HepG2 (cell line): ENCODE measurements around the gene CSNK2A1. TPM values are rescaled to one million over a fixed set of nuclear protein-coding genes. Genes with fewer than 3 reads are reported as not detected.
A peak's percentile ranks its signal among the peaks of the same experiment; 100 is the strongest.

ENCODE experiments used
- ARID2 ChIP-seq: sonication (generic); formaldehyde crosslinking; IDR thresholded peaks from 2 replicates; pipeline ENCODE4 v1.8.1; 2022; ENCODE audit warnings: mild to moderate bottlenecking, missing genetic modification reagents, borderline replicate concordance
- BHLHE40 ChIP-seq: IDR thresholded peaks from 2 replicates; pipeline ENCODE4 v1.6.1; 2011; ENCODE audit warnings: low read length, improper control_type of control experiment
- CEBPZ ChIP-seq: IDR thresholded peaks from 2 replicates; pipeline ENCODE4 v1.6.1; 2012; ENCODE audit warnings: low read length, improper control_type of control experiment
- JARID2 ChIP-seq: sonication (generic); formaldehyde crosslinking; IDR thresholded peaks from 2 replicates; pipeline ENCODE4 v1.8.1; 2023; ENCODE audit warnings: missing genetic modification reagents, inconsistent platforms; ENCODE audit not compliant: insufficient replicate concordance
- JDP2 ChIP-seq: sonication (generic); formaldehyde crosslinking; IDR thresholded peaks from 2 replicates; pipeline ENCODE4 v1.8.1; 2022; ENCODE audit warnings: missing genetic modification reagents, borderline replicate concordance
- MTA1 ChIP-seq: sonication (generic); formaldehyde crosslinking; IDR thresholded peaks from 2 replicates; pipeline ENCODE4 v1.4.0; 2020; ENCODE audit warnings: missing genetic modification reagents, mild to moderate bottlenecking, borderline replicate concordance
- TCF7 ChIP-seq: sonication (generic); IDR thresholded peaks from 2 replicates; pipeline ENCODE4 v1.6.1; 2016; ENCODE audit warnings: antibody characterized with exemption, low read depth
- ZC3H4 ChIP-seq: sonication (generic); formaldehyde crosslinking; IDR thresholded peaks from 2 replicates; pipeline ENCODE4 v1.4.0; 2020; ENCODE audit warnings: missing genetic modification reagents, borderline replicate concordance
- ZFP90 ChIP-seq: sonication (generic); formaldehyde crosslinking; IDR thresholded peaks from 2 replicates; pipeline ENCODE4 v1.8.0; 2022; ENCODE audit warnings: missing genetic modification reagents, mild to moderate bottlenecking, inconsistent platforms, borderline replicate concordance
- ZNF282 ChIP-seq: fragments of 450-650 bp; IDR thresholded peaks from 2 replicates; pipeline ENCODE4 v1.6.1; 2018; ENCODE audit not compliant: partially characterized antibody
- ZNF512B ChIP-seq: sonication (generic); formaldehyde crosslinking; IDR thresholded peaks from 2 replicates; pipeline ENCODE4 v1.5.1; 2020; ENCODE audit warnings: missing genetic modification reagents, mild to moderate bottlenecking, borderline replicate concordance
- ZNF724P ChIP-seq: sonication (generic); formaldehyde crosslinking; IDR thresholded peaks from 2 replicates; pipeline ENCODE4 v1.8.0; 2022; ENCODE audit warnings: missing genetic modification reagents, borderline replicate concordance
- ZNF761 ChIP-seq: sonication (generic); formaldehyde crosslinking; conservative IDR thresholded peaks from 2 replicates; pipeline ENCODE4 v1.4.0; 2020; ENCODE audit warnings: mild to moderate bottlenecking, missing genetic modification reagents
- ZSCAN29 ChIP-seq: sonication (generic); formaldehyde crosslinking; conservative IDR thresholded peaks from 2 replicates; pipeline ENCODE4 v1.4.0; 2020; ENCODE audit warnings: mild to moderate bottlenecking, missing genetic modification reagents
- polyA plus RNA-seq, 8 experiments: library from polyadenylated mRNA; depleted of rRNA in 3 of 8; stranded (reverse) in 7 of 8; unstranded in 1 of 8; fragments of >200 nt; fragmentation: Illumina TruSeq in 4 of 8; extraction: Trizol in 4 of 8; gene quantifications; 2 replicates each; pipeline versions ENCODE4 v1.2.1 to v1.2.3, GENCODE V29; 2011 to 2016; ENCODE audit warnings: low read depth in 4 of 8, missing spikeins in 1 of 8, mixed read lengths in 1 of 8; ENCODE audit not compliant: insufficient read depth in 1 of 8
- total RNA-seq, 5 experiments: library from RNA; depleted of rRNA; stranded (reverse); fragments of >200 nt; fragmentation: Illumina TruSeq; extraction: Trizol; gene quantifications; 2 replicates each; pipeline ENCODE4 v1.2.3, GENCODE V29; 2016; ENCODE audit warnings: low read depth in 1 of 5
- TF ChIP-seq, protein P1 (sequence below): sonication (generic); formaldehyde crosslinking; IDR thresholded peaks from 2 replicates; pipeline ENCODE4 v1.8.1; 2022; ENCODE audit warnings: mild to moderate bottlenecking, missing genetic modification reagents
- TF ChIP-seq, protein P2 (sequence below): sonication (generic); formaldehyde crosslinking; IDR thresholded peaks from 2 replicates; pipeline ENCODE4 v1.5.1; 2020; ENCODE audit warnings: missing genetic modification reagents, mild to moderate bottlenecking, borderline replicate concordance
- TF ChIP-seq, protein P3 (sequence below): sonication (generic); formaldehyde crosslinking; IDR thresholded peaks from 2 replicates; pipeline ENCODE4 v1.4.0; 2020; ENCODE audit warnings: mild to moderate bottlenecking, missing genetic modification reagents

CSNK2A1 gene
- total and polyA plus RNA-seq, 2 of the 13 experiments (the other 11 are each of a cell fraction or from before 2014, with no cell fraction given), result 153 to 231 TPM

GRCh38 chr20:462199-462991 is 81.2 kb downstream of the CSNK2A1 start, which contains the start of gene TBC1D20 (continued):
- TF ChIP-seq ZNF512B (CRISPR knock-in tag) (no peak), JARID2 (CRISPR knock-in tag) (peak; percentile 13), MTA1 (CRISPR knock-in tag) (no peak), ZC3H4 (no peak), ZNF724P (no peak; the same call in 1 of the 2 replicates), ZNF282 (no peak), ZSCAN29 (CRISPR knock-in tag) (no peak), TCF7 (no peak), ZFP90 (CRISPR knock-in tag) (peak; percentile 86; the same call in 1 of the 2 replicates), CEBPZ (no peak), ZNF761 (CRISPR knock-in tag) (no peak), JDP2 (CRISPR knock-in tag) (no peak; the same call in 1 of the 2 replicates), ARID2 (CRISPR knock-in tag) (0 out of 2 replicates have a peak, but pooled peaks have one; percentile 47), BHLHE40 (peak; percentile 98)
- TF ChIP-seq, protein P1, sequence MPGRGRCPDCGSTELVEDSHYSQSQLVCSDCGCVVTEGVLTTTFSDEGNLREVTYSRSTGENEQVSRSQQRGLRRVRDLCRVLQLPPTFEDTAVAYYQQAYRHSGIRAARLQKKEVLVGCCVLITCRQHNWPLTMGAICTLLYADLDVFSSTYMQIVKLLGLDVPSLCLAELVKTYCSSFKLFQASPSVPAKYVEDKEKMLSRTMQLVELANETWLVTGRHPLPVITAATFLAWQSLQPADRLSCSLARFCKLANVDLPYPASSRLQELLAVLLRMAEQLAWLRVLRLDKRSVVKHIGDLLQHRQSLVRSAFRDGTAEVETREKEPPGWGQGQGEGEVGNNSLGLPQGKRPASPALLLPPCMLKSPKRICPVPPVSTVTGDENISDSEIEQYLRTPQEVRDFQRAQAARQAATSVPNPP (CRISPR knock-in tag), result no peak; the same call in 1 of the 2 replicates
- TF ChIP-seq, protein P2, sequence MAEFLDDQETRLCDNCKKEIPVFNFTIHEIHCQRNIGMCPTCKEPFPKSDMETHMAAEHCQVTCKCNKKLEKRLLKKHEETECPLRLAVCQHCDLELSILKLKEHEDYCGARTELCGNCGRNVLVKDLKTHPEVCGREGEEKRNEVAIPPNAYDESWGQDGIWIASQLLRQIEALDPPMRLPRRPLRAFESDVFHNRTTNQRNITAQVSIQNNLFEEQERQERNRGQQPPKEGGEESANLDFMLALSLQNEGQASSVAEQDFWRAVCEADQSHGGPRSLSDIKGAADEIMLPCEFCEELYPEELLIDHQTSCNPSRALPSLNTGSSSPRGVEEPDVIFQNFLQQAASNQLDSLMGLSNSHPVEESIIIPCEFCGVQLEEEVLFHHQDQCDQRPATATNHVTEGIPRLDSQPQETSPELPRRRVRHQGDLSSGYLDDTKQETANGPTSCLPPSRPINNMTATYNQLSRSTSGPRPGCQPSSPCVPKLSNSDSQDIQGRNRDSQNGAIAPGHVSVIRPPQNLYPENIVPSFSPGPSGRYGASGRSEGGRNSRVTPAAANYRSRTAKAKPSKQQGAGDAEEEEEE (CRISPR knock-in tag), result no peak
- TF ChIP-seq, protein P3, sequence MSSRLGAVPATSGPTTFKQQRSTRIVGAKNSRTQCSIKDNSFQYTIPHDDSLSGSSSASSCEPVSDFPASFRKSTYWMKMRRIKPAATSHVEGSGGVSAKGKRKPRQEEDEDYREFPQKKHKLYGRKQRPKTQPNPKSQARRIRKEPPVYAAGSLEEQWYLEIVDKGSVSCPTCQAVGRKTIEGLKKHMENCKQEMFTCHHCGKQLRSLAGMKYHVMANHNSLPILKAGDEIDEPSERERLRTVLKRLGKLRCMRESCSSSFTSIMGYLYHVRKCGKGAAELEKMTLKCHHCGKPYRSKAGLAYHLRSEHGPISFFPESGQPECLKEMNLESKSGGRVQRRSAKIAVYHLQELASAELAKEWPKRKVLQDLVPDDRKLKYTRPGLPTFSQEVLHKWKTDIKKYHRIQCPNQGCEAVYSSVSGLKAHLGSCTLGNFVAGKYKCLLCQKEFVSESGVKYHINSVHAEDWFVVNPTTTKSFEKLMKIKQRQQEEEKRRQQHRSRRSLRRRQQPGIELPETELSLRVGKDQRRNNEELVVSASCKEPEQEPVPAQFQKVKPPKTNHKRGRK (CRISPR knock-in tag), result no peak
